Measurements from ENCODE around the gene PRSS53.
A peak's percentile ranks its signal among the peaks of the same experiment; 100 is the strongest.

The PRSS53 gene

DNA sequence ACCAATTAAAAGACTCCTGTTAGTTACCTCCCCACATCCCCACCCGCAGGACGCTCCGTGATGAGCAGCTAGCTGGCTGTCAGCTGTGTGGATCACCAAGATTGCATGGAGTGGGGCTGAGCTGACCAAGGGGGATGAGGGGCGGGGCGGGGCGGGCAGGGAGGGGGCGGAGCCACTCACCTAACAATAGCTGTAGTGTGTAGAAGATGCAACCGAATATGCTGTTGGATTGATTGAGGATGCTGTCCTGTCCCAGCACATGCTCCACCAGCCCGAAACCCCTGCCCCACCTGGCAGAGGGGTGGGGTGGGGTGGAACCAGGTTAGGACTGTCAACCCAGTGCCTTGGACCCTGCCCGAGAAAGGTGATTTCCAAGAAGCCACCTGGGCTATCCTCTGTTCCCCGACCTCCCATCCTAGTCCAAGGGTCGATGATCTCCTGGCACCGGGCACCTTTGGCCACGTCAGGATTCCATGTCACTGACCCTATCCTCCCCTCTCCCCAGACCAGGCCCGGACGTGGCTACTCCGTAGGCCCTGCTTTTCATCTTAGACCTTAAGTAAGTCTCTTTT lies 4.5 kb upstream of the PRSS53 start:
- DNase-seq, result peak; percentile 51

DNA sequence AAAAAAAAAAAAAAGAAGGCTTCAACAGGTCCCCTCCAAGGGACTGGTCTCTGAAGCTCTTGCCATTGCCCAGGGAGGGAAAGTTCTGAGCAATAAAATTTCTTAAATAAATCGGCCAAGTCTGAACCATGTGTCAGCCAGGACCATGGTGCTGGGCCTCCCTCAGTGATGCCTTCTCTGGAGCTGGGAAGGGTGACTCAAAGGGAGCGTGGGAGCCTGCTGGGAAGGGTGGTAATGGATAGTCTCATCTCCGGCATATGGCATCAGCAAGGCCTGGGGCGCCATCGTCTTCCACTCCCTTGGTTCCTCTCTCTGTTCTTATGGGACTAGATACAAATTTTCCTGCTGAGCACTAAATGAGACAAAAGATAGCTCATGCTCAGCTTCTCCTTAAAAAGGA lies 3.6 kb upstream of the PRSS53 start:
- no peak for DNase-seq

DNA sequence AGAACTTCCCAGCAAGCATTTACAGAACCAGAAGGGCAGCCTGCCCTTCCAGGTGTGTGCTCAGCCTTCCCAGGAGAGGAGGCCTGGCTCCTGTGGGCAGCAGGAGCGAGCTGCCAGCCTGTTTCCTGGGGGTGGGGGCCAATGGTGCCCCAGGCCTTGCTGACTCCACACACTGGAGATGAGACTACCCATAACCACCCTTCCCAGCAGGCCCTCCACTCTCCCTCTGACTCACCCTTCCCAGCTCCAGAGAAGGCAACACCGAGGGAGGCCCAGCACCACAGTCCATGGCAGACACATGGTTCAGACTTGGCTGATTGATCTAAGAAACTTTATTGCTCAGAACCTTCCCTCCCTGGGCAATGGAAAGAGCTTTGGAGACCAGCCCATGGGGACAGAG lies 1.8 kb upstream of the PRSS53 start:
- DNase-seq, result peak; percentile 58

DNA sequence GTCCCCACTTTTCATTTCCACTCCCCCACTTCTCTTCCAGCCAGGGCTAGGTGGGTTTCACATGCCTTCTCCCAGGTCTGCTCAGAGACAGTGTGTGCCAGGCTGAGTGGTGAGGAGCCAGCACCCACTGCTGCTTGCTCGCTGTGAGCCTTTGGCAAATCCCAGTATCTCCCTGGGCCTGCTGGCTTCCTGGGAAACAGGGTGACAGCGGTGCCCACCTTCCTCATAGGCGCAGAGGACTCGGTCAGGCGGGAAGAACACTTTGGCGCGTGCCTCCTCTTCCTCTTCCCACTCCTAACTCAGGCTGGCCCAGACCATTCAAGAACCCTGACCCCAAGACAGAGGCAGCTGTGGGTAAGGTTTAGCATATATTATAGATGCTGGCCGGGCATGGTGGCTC lies 456 bp upstream of the PRSS53 start:
- no peak for DNase-seq

DNA sequence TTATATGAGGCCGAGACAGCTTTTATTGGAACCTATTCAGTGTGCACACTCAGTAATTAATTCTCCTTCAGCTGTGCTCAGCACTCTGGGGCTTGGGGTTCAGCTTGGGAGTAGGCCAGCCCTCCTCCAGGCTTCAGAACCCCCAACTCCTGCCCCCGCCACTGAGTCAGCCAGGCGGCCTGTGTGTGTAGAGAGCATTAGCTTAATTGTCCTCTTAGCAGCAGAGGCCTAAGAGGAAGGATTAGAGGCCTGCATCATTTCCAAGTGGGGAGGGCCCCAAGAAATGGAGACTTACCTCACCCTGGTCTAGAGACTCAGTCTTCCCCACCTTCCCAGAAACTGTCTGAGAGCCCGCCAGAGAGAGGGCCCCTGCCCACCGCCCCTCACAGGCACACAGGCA lies 772 bp downstream of the PRSS53 start:
- DNase-seq, result no peak

DNA sequence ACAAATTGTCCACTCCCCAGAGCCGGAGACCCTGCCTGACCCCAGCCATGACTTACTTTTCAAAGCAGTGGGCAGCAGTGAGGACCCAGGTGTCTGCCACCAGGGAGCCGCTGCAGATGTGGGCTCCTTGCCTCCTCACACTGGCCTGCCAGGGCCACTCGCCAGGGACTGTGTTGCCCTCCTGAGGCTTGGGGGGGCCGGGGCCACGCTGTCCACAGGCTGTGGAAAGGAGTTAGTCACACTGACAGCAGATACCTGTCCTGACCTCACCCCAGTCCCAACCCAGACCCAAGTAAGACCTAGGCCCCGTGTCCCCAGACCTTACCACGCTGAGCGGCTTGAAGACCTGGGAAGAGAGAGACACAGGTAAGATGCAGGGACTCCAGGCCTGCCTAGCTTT lies 1.3 kb downstream of the PRSS53 start:
- no peak for DNase-seq

DNA sequence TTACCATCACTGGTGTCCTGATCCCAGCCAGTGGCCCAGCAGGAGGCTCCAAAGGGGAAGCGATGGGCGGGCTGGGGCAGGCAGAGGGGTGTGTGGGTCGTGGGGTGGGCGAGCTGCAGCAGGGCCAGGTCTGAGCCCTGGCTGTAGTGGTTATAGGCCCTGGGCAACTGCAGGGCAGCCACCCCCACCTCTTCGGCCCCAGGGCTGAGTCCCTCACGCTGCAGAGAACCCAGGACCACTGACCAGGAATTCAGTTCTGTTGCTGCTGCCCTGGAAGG lies 2.2 kb downstream of the PRSS53 start:
- DNase-seq, result no peak

DNA sequence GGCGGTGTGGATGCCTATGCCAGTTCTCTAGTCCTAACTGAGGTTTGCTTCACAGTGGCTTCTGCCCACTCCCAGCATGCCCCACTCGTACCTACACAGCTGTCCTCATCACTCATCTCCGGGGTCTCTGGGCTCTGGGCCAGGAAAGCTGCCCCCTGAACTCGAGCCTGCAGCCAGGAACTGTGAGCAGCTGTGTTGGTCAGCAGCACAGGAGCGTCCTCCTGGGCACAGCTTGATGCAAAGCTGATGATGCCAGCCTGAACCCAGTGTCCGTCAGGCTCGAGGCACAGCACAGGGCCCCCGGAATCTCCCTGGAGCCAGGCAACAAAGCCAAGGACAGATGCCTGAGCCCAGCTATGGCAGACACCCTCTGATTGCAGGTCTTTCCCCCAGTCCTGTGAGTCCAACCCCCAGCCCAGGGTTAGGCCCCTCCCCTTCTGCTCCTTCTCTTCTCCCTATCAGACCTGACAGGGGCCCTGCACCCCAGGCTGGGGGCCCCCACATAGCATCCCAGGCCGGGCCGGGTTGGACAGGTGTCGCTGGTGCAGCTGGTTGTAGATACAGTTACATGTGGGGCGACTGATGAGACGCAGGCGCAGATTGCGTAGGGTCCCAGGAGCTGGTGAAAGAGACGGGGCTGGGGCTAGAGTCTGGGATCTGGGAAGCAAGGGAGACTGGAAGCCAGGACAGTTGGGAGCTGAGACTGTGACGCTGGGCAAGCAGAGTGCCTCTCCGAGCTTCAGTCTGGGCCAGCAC lies 2.7 kb downstream of the PRSS53 start:
- DNase-seq, result no peak

DNA sequence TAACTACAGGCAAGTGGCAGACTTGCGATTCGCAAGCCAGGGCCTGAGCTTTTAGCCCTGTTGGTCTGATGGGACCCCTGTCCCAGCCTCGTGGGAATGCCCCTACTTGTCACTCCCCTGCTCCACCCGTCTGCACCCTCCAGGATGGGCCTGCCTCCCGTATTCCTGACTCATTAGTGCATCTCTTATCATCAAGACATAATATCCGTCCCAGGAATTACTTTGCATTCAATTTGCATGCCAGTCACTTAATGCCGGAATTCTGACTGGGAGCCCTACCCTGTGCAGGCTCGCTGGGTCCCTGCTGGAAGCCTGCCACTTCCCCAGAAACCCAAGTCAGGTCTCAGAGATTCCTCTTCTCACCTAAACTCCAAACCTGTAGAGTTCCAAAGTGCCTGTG lies 3.3 kb downstream of the PRSS53 start:
- no peak for DNase-seq

DNA sequence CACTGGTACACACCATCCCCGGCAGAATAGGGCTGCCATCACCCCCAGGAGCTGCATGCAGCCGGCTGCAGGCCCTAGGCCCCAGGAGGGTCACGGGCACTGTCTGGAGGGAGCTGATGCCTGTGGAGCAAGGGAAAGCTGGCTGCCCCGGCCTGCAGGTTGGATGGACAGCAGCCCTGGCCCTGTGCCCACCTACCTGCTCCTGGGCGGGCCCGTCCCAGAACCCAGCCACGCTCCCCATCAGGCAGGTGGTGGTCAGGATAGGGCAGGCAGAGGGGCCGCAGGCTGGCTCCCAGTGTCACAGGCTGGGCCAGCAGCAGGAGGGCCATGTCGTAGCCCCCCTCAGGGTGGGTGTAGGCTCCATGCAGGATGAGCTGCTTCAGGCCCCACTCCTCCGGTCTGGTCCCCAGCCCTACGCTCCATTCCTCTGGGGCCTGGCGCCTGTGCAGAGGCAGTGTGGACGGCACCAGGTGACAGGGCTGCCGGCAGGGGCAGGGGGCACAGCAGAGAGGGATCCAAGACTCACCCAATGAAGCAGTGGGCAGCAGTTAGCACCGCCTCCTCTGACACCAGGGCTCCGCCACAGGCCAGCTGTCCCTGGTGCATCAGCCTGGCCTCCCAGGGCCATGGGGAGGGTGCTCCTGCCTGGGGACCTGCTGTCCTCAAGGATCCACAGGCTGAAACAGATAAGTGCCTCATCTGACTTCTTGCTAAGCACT lies 4.0 kb downstream of the PRSS53 start:
- no peak for DNase-seq

DNA sequence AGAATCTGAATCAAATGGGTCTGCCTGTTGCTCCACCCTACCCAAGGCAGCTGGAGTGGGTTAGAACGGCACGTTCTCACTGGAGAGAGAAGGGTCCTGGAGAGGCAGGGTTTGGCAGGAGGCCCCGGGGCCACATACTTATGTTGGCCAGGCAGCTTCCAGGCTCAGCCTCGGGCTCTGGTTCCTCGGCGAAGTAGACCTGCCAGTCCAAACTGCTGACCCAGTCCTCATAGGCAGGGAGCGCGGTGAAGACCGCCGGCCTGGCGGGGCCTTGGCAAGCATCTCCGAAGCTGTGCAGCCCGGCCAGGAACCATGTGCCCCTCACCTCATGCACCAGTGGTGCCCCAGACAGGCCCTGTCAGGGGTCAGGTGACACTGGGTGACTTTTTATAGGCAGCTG lies 4.8 kb downstream of the PRSS53 start:
- DNase-seq, result no peak

DNA sequence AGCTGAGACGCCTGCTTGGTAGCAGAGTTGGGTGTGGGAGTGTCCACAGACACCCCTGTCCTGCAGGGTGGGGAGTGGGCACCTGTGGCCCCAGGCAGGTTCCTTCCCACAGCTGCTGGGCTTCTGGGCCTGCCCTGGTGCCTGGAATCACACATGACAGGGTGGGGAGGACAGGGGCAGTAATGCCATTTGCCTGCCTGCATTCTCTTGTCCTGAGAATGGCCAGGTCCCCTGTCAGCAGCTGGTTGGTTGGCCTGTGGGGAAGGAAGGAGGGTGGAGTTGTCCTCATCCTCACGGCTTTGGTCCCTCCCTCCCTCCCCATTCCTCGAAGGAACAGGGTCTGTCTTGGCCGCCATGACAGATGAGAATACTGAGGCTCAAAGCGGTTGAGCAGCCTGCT lies 5.2 kb downstream of the PRSS53 start:
- DNase-seq, result no peak

DNA sequence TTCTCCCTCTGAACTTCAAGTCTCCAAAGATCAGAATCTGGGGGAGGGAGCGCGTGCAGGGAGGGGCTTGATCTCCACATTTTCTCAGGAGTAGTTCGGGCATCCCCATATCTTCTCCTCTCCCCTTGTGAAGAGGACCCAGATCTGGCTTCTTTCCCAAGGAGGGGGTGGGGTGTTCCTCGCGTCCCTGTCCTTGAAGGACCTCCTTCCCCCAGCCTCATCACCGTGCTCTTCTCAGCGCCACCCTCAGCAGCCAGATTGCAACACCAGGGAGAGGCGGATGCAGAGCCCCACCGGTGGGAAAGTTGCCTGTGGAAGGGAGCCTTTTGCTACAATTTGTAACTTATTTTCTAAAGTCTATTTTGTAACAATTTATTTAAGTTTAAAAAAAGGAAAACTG lies 5.7 kb downstream of the PRSS53 start:
- DNase-seq, result no peak

DNA sequence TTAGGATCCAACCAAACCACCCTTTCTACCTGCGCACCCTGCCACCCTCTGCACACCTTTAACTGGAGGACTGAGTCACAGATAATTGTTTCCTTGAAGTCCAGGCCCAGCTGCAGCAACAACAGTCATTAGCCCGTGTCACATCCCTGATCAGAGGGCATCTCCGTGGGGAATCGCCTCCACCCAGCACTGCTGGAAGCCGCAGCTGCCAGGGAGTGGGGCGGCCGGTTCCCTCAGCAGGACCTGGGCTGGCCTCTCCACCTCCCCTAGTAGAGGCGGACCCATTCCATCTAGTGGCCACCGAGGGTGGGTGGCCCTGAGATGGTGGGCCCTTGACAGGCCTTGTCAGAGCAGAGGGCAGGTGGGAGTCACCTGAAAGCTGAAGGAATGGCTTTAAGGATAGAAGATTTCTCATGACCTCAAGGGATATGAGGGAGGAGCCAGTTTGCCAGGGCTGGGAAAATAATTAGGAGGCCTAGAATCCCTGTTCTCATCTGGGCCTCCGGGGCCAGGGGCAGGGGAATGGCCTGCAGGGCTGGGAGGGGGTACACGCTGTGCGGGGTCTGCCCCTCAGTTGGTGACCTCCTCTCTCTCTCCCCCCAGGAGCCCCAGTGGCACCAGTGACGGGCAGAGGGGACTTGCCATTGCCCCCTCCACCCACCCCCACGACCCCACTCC lies 6.2 kb downstream of the PRSS53 start:
- no peak for DNase-seq

DNA sequence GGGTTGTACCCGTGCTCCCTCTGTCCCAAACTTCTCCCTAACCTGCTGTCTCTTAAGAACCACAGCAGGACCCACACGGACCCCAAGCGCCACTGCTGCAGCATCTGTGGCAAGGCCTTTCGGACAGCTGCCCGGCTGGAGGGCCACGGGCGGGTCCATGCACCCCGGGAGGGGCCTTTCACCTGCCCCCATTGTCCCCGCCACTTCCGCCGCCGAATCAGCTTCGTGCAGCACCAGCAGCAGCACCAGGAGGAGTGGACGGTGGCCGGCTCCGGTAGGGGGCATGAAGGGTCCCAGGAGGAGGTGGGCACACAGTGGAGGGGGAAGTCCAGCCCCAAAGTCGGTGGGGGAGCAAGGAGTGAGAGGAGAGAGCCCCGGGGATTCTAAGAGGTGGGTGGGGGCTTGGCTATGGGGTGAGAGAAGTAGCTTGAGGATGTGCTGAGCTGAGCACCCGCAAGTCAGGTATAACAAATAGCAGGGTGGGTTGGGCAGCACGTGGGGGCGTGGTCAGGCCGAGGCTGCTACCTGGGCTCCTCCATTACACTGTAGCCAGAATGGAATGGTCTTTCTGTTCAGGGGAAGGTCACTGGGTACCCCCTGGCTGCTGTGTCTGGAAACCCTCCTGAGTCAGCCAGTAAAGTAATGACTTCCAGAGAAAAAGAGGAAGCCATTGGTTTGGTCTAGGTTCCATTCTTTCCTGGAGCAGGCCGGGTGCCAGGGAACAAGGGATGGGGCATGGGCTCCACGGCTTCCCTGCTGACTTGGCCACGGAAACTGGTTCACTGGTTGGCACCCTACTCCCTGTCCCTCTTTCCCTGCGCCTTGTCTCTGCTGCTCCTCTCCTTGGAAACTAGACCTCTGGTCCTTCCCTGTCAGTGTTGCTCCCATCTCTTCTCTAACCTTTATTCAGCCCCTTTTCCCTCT lies 7.1 kb downstream of the PRSS53 start:
- no peak for DNase-seq

DNA sequence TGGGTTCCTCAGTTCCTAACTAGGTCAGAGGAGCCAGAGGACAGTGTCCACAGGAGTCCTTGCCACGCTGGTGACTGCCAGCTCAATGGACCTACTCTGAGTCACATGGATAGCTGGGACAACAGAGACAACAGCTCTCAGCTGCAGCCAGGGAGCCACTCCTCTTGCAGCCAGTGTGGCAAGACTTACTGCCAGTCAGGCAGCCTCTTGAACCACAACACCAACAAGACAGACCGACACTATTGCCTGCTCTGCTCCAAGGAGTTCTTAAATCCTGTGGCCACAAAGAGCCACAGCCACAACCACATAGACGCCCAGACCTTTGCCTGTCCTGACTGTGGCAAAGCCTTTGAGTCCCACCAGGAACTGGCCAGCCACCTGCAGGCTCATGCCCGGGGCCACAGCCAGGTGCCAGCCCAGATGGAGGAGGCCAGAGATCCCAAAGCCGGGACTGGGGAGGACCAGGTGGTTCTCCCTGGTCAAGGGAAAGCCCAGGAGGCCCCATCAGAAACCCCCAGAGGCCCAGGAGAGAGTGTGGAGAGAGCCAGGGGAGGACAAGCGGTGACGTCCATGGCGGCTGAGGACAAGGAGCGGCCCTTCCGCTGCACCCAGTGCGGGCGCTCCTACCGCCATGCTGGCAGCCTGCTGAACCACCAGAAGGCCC lies 7.9 kb downstream of the PRSS53 start:
- no peak for DNase-seq

DNA sequence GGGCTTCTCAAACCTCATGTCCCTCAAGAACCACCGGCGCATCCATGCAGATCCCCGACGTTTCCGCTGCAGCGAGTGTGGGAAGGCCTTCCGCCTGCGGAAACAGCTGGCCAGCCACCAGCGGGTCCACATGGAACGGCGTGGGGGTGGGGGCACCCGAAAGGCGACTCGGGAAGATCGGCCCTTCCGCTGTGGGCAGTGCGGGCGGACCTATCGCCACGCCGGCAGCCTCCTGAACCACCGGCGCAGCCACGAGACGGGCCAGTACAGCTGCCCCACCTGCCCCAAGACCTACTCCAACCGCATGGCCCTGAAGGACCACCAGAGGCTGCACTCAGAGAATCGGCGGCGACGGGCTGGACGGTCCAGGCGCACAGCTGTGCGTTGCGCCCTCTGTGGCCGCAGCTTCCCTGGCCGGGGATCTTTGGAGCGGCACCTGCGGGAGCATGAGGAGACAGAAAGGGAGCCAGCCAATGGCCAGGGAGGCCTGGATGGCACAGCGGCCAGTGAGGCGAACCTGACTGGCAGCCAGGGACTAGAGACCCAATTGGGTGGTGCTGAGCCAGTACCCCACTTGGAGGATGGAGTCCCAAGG lies 8.6 kb downstream of the PRSS53 start:
- DNase-seq, result no peak

DNA sequence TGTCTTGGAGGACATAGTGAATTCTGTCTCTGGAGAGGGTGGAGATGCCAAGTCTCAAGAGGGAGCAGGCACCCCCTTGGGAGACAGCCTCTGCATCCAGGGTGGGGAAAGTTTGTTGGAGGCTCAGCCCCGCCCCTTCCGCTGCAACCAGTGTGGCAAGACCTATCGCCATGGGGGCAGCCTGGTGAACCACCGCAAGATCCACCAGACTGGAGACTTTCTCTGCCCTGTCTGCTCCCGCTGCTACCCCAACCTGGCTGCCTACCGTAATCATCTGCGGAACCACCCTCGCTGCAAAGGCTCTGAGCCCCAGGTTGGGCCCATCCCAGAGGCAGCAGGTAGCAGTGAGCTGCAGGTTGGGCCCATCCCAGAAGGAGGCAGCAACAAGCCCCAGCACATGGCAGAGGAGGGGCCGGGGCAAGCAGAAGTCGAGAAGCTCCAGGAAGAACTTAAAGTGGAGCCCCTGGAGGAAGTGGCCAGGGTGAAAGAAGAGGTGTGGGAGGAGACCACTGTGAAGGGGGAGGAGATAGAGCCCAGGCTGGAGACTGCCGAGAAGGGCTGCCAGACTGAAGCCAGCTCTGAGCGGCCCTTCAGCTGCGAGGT lies 9.3 kb downstream of the PRSS53 start:
- DNase-seq, result no peak

DNA sequence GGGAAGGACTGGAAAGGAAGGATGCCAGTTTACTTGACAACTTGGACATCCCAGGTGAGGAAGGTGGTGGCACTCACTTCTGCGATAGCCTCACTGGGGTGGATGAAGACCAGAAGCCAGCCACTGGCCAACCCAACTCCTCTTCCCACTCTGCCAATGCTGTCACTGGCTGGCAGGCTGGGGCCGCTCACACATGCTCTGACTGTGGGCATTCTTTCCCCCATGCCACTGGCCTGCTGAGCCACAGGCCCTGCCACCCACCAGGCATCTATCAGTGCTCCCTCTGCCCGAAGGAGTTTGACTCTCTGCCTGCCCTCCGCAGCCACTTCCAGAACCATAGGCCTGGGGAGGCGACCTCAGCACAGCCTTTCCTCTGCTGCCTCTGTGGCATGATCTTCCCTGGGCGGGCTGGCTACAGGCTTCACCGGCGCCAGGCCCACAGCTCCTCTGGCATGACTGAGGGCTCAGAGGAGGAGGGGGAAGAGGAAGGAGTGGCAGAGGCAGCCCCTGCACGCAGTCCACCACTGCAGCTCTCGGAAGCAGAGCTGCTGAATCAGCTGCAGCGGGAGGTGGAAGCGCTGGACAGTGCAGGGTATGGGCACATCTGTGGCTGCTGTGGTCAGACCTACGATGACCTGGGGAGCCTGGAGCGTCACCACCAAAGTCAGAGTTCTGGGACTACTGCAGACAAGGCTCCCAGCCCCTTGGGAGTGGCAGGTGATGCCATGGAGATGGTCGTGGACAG lies 10.0 kb downstream of the PRSS53 start:
- DNase-seq, result no peak

DNA sequence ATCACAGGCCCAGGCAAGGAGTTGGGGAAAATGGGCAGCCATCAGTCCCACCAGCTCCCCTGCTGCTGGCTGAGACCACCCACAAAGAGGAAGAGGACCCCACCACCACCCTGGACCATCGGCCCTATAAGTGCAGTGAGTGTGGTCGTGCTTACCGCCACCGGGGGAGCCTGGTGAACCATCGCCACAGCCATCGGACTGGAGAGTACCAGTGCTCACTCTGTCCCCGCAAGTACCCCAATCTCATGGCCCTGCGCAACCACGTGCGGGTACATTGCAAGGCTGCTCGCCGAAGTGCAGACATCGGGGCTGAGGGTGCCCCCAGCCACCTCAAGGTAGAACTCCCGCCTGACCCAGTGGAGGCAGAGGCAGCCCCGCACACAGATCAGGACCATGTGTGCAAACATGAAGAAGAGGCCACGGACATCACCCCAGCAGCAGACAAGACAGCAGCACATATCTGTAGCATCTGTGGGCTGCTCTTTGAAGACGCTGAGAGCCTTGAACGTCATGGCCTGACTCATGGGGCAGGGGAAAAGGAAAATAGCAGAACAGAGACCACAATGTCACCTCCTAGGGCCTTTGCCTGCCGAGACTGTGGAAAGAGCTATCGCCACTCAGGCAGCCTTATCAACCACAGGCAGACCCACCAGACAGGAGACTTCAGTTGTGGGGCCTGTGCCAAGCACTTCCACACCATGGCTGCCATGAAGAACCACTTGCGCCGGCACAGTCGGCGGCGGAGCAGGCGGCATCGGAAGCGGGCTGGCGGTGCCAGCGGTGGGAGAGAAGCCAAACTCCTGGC lies 10.9 kb downstream of the PRSS53 start:
- DNase-seq, result no peak

Measured in fibroblast of skin of scalp (primary cell).